Measurements from ENCODE around the gene NFE2L3. TPM values are rescaled to one million over a fixed set of nuclear protein-coding genes. Genes with fewer than 3 reads are reported as not detected.

The NFE2L3 gene
- total and polyA plus RNA-seq, 9 of the 15 experiments (the other 6 are each of a cell fraction or from before 2014, with no cell fraction given) = 2.9 to 16.9 (median 12.4) TPM

DNA sequence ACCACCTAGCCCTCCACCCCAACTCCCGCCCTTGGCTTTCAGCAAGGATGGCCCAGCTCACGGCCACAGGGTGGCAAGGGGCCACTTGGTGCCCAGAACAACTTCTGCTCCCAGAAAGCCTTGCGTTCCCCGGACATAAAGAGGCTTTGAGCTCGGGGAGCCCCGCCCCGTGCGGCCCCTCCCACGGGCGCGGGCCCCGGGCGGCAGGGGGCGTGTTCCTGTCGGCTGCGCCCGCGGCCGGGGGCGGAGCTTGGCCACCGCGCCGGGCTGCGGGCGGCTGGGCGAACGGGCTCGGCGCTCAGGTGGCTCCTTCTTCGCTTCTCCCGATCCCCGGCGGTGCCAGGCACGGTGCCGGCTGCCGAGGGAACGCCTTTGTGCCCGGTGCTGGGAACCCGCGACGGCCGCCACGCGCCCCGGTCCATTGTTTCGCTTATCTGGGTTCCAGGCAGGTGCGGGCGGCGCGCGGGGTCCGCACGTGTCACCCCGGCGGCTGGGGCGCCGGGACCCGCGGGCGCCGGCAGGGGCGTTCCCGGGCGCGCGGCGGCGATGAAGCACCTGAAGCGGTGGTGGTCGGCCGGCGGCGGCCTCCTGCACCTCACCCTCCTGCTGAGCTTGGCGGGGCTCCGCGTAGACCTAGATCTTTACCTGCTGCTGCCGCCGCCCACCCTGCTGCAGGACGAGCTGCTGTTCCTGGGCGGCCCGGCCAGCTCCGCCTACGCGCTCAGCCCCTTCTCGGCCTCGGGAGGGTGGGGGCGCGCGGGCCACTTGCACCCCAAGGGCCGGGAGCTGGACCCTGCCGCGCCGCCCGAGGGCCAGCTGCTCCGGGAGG lies at the start of gene NFE2L3 (continued):
- TF ChIP-seq, protein P1, sequence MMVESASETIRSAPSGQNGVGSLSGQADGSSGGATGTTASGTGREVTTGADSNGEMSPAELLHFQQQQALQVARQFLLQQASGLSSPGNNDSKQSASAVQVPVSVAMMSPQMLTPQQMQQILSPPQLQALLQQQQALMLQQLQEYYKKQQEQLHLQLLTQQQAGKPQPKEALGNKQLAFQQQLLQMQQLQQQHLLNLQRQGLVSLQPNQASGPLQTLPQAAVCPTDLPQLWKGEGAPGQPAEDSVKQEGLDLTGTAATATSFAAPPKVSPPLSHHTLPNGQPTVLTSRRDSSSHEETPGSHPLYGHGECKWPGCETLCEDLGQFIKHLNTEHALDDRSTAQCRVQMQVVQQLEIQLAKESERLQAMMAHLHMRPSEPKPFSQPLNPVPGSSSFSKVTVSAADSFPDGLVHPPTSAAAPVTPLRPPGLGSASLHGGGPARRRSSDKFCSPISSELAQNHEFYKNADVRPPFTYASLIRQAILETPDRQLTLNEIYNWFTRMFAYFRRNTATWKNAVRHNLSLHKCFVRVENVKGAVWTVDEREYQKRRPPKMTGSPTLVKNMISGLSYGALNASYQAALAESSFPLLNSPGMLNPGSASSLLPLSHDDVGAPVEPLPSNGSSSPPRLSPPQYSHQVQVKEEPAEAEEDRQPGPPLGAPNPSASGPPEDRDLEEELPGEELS (CRISPR knock-in tag; IDR thresholded peaks at IDR 0.05; ENCODE audit: borderline replicate concordance) = no peak
- TF ChIP-seq KDM5B (IDR thresholded peaks at IDR 0.05; ENCODE audit: insufficient replicate concordance, low read depth, low read length) = peak; percentile 70
- peak; percentile 66 for TF ChIP-seq ZNF143 (CRISPR knock-in tag; IDR thresholded peaks at IDR 0.05)
- 0 out of 2 replicates have a peak, but pooled peaks have one; percentile 33 for TF ChIP-seq ZNF586 (CRISPR knock-in tag; conservative IDR thresholded peaks at IDR 0.05)
- TF ChIP-seq, protein P2, sequence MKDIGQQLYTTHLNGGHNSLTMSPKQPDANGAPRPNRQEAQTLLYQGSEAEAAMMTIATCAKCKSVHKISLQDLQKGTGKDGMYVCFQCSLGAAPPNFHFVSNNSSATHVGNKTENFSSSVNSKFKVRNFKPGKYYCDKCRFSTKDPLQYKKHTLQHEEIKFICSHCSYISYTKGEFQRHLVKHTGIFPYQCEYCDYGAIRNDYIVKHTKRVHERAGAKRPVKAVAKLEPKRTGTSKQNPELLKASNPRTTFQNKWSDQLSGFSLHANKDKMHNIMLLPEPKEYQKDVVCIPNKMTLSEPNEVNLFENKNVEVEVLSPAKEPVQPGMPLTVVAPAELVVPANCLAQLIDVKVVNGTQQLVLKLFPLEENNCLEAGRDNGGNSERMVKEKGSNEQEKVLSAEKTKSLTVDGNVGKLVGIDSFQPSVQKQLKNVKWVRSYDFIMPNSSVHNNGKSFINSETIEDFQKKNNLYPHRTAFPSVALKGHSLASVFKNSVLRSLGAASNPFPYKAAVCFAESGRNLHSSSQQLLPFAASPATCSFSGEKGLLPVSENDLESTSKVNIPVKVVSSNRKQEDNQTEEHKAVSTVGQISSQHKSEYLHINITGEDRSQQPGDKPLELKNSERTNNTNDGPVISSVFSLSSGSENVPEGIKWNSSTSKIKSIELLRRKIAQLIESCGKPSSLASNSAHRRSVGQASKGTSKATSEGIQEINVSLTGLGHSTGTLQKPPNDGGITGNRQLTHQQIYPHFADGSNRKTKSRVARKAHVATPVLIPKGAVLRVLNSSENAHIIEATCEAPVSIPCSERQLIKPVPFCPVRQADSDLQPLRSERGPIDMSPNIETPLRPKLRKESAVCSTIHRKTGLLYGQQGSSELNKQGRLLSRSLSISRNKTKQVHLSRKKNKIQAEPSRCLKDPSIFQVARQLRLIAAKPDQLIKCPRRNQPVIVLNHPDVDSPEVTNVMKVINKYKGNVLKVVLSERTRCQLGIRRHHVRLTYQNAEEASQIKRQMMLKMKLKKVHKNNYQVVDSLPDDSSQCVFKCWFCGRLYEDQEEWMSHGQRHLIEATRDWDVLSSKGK (CRISPR knock-in tag; IDR thresholded peaks at IDR 0.05) = no peak
- TF ChIP-seq STAG1 (CRISPR knock-in tag; IDR thresholded peaks at IDR 0.05; ENCODE audit: borderline replicate concordance) = no peak
- no peak for TF ChIP-seq ZNF324 (CRISPR knock-in tag; IDR thresholded peaks at IDR 0.05)
- no peak for TF ChIP-seq GTF2A2 (tag; IDR thresholded peaks at IDR 0.05)
- TF ChIP-seq, protein P3, sequence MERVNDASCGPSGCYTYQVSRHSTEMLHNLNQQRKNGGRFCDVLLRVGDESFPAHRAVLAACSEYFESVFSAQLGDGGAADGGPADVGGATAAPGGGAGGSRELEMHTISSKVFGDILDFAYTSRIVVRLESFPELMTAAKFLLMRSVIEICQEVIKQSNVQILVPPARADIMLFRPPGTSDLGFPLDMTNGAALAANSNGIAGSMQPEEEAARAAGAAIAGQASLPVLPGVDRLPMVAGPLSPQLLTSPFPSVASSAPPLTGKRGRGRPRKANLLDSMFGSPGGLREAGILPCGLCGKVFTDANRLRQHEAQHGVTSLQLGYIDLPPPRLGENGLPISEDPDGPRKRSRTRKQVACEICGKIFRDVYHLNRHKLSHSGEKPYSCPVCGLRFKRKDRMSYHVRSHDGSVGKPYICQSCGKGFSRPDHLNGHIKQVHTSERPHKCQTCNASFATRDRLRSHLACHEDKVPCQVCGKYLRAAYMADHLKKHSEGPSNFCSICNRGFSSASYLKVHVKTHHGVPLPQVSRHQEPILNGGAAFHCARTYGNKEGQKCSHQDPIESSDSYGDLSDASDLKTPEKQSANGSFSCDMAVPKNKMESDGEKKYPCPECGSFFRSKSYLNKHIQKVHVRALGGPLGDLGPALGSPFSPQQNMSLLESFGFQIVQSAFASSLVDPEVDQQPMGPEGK (CRISPR knock-in tag; IDR thresholded peaks at IDR 0.05; ENCODE audit: borderline replicate concordance) = no peak
- TF ChIP-seq, protein P4, sequence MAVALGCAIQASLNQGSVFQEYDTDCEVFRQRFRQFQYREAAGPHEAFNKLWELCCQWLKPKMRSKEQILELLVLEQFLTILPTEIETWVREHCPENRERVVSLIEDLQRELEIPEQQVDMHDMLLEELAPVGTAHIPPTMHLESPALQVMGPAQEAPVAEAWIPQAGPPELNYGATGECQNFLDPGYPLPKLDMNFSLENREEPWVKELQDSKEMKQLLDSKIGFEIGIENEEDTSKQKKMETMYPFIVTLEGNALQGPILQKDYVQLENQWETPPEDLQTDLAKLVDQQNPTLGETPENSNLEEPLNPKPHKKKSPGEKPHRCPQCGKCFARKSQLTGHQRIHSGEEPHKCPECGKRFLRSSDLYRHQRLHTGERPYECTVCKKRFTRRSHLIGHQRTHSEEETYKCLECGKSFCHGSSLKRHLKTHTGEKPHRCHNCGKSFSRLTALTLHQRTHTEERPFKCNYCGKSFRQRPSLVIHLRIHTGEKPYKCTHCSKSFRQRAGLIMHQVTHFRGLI (CRISPR knock-in tag; IDR thresholded peaks at IDR 0.05) = 0 out of 2 replicates have a peak, but pooled peaks have one; percentile 66
- no peak for TF ChIP-seq FOSL1 (tag; conservative IDR thresholded peaks at IDR 0.05)
- no peak for TF ChIP-seq CBX3 (IDR thresholded peaks at IDR 0.05; ENCODE audit: borderline replicate concordance in 1 of 2, low read length in 2 of 2)
- peak; percentile 82 for TF ChIP-seq CXXC5 (CRISPR knock-in tag; IDR thresholded peaks at IDR 0.05)
- TF ChIP-seq MIER1 (IDR thresholded peaks at IDR 0.05; ENCODE audit: low read depth) = no peak
- TF ChIP-seq PTTG1 (tag; IDR thresholded peaks at IDR 0.05; ENCODE audit: low read depth) = no peak
- TF ChIP-seq KAT8 (IDR thresholded peaks at IDR 0.05; ENCODE audit: low read depth) = no peak
- no peak for TF ChIP-seq HMG20A (CRISPR knock-in tag; conservative IDR thresholded peaks at IDR 0.05)
- TF ChIP-seq ARNT (IDR thresholded peaks at IDR 0.05) = no peak
